Activated CD8-positive, alpha-beta T cell treated with anti-CD3 and anti-CD28 coated beads, Interleukin-2, amount 10 ng/mL, durations not matched to agents 7 days and 5 days (primary cell): ENCODE data around the gene YARS1. TPM values are rescaled to one million over a fixed set of nuclear protein-coding genes. Genes with fewer than 3 reads are reported as not detected.
"Not testable (repeated sequence)": the region's sequence is repeated elsewhere in the genome, so short reads cannot be mapped to it uniquely, and the experiment has no call there.

Experiments
- ATAC-seq: fragments of 150-1000 bp; cut with Tn5 transposase; one replicate; pipeline ENCODE4 v1.10.0; 2021; ENCODE audit warnings: moderate library complexity
- CTCF ChIA-PET: fragments of 350-600 bp; sonication (Branson Sonifier 250); formaldehyde crosslinking; loops from one replicate; lab custom pipeline; 2021; ENCODE audit warnings: antibody characterized with exemption; lab: Charles Lee
- POLR2A ChIA-PET: fragments of 350-600 bp; sonication (Branson Sonifier 250); formaldehyde crosslinking; loops from one replicate; lab custom pipeline; 2021; ENCODE audit warnings: antibody characterized with exemption; lab: Charles Lee
- DNase-seq: peaks from one replicate; pipeline ENCODE4 v3.0.0-alpha.2; 2020
- H3K27ac Mint-ChIP-seq: one replicate; pipeline ENCODE4 v1.8.0; 2021; ENCODE audit warnings: mild to moderate bottlenecking, mixed read lengths
- H3K27me3 Mint-ChIP-seq: one replicate; pipeline ENCODE4 v1.8.0; 2021; ENCODE audit warnings: low read depth, mixed read lengths
- H3K36me3 Mint-ChIP-seq: one replicate; pipeline ENCODE4 v1.8.0; 2021; ENCODE audit warnings: low read depth, mixed read lengths
- H3K4me1 Mint-ChIP-seq: one replicate; pipeline ENCODE4 v1.8.0; 2021; ENCODE audit warnings: low read depth, mixed read lengths
- H3K4me3 Mint-ChIP-seq: one replicate; pipeline ENCODE4 v1.8.0; 2021; ENCODE audit warnings: mild to moderate bottlenecking, mixed read lengths
- H3K9me3 Mint-ChIP-seq: one replicate; pipeline ENCODE4 v1.8.0; 2022; ENCODE audit warnings: mixed read lengths; ENCODE audit not compliant: insufficient read depth
- total RNA-seq, 2 experiments: library from RNA; stranded (reverse); gene quantifications; one replicate each; pipeline ENCODE4 v1.2.3, GENCODE V29; 2021

YARS1 gene
- total RNA-seq, 2 experiments from 2014 or later: 175 to 189 TPM

DNA sequence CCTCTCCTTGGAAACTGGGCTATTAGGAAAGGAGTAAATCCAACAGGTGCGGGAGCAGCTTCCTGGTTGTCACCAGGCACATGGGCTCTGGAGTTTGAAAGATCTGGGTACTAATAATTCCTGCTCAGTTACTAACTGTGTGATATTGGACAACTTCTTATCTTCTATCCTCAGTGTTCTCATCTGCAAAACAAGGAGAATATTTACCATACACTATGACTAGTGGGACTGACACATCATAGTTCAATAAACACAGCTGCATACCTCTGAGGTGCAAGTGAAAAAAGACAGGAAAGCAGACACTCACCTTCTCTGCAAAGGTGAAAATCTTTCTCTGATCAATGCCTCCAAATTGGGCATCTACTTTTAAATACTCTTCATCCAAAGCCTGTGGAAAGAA lies 19.7 kb downstream of the YARS1 start:
- no peak for ATAC-seq

DNA sequence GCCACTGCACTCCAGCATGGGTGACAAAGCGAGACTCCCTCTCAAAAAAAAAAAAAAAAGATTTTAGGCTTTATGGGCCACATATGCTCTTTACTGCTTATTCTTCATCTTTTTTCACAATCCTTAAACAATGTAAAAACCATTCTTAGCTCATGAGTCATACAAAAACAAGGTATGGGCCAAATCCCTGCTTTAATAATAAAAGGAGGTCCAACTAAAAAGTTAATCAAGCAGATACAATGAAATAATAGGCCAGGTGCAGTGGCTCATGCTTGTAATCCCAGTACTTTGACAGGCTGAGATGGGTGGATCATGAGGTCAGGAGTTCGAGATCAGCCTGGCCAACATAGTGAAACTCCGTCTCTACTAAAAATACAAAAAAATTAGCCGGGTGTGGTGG lies 21.4 kb downstream of the YARS1 start:
- CTCF ChIA-PET, ATAC-seq, H3K27me3 Mint-ChIP-seq, H3K27ac Mint-ChIP-seq, DNase-seq, H3K9me3 Mint-ChIP-seq, H3K4me3 Mint-ChIP-seq: not testable (repeated sequence)
- Mint-ChIP-seq H3K4me1 (peaks cover 48% of the 10 kb centered on the region), H3K36me3 (peaks cover 67% of the 10 kb centered on the region)
- POLR2A ChIA-PET: interaction anchor here (0.6 kb wide), 1 partner anchor 34 kb away, joined by 3 read pairs; no protein-coding TSS in a partner anchor

More for the DNA sequence above, 19.7 kb downstream of the YARS1 start:
- POLR2A ChIA-PET: no interaction called here
- no peak overlapping the region for H3K4me3 Mint-ChIP-seq
- H3K27me3 Mint-ChIP-seq: no peaks in the 10 kb centered on the region
- peaks cover 55% of the 10 kb centered on the region for H3K4me1 Mint-ChIP-seq
- CTCF ChIA-PET: no interaction called here
- no peaks in the 10 kb centered on the region for H3K9me3 Mint-ChIP-seq
- peaks cover 64% of the 10 kb centered on the region for H3K36me3 Mint-ChIP-seq
- H3K27ac Mint-ChIP-seq: peak overlapping the region; percentile 66
- DNase-seq: no peak

DNA sequence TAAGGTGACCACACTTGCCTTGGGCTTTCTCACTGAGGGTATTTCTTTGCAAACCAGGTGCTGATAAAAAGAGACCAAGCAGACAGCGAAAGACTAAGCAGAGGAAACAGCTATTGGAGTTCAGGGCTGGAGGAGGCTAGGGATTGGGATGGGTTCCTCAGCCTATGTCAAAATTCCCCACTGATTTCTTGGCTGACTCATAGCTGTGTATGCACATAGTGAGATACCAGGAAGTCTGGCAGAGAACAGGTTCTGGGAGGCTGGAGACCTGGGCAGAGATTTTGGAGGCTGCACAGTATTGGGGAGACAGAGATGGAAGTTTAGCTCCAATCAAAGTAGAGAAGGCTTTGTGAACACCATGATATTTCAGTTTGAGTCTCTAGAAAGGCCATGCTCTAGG lies 25.3 kb downstream of the YARS1 start:
- no peak for ATAC-seq
- peaks cover 46% of the 10 kb centered on the region for H3K36me3 Mint-ChIP-seq
- DNase-seq: no peak
- CTCF ChIA-PET: interaction anchor here (1.1 to 1.7 kb wide), 4 partner anchors 19 to 141 kb away, joined by 3 to 7 read pairs (median 4); no protein-coding TSS in a partner anchor
- H3K9me3 Mint-ChIP-seq: no peaks in the 10 kb centered on the region
- H3K27me3 Mint-ChIP-seq: no peaks in the 10 kb centered on the region
- POLR2A ChIA-PET: no interaction called here
- peaks cover 13% of the 10 kb centered on the region for H3K4me1 Mint-ChIP-seq
- no peak overlapping the region for H3K4me3 Mint-ChIP-seq
- no peak overlapping the region for H3K27ac Mint-ChIP-seq

DNA sequence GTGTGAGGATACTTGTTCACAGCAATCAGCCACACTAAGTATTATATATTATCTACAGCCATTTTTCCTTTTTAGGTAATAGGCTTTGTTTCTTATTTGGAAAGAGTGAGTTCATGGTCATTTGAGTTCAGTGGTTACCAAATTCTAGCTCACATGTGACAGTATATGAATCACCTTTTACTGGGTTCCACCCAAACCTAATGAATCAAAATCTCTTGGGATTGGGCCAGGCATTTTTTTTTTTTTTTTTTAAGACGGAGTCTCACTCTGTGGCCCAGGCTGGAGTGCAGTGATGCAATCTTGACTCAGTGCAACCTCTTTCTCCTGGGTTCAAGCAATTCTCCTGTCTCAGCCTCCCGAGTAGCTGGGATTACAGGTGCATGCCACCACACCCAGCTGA lies 27.8 kb downstream of the YARS1 start:
- POLR2A ChIA-PET: not testable (repeated sequence)
- CTCF ChIA-PET: interaction anchor here (0.6 kb wide), 1 partner anchor 103 kb away, joined by 3 read pairs; no protein-coding TSS in a partner anchor

DNA sequence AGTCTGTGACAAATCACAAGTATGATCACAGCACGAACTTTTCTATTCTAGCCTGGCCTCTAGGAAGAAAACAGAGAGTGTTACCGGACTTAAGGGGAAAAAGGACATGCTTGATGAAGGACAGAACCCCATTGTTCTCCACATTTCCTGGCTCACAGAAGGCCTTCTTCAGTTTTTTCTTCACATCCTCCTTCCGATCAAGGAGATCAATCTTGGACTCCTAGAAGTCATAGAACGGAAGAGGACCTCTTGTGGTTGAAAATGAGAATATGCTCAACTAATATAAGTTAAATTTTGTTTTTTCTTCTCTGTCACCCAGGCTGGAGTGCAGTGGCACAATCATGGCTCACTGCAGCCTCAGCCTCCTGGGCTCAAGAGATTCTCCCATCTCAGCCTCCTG lies 30.3 kb downstream of the YARS1 start:
- peaks cover 53% of the 10 kb centered on the region for H3K36me3 Mint-ChIP-seq
- no peaks in the 10 kb centered on the region for H3K9me3 Mint-ChIP-seq
- H3K4me3 Mint-ChIP-seq: no peak overlapping the region
- DNase-seq: no peak
- H3K27me3 Mint-ChIP-seq: no peaks in the 10 kb centered on the region
- CTCF ChIA-PET: interaction anchor here (0.9 to 2.1 kb wide), 4 partner anchors 9 to 266 kb away, joined by 3 to 7 read pairs (median 6); no protein-coding TSS in a partner anchor
- POLR2A ChIA-PET: interaction anchor here (0.6 kb wide), 1 partner anchor 14 kb away, joined by 3 read pairs; no protein-coding TSS in a partner anchor
- H3K4me1 Mint-ChIP-seq: peaks cover 3% of the 10 kb centered on the region
- H3K27ac Mint-ChIP-seq: no peak overlapping the region
- ATAC-seq: no peak

More for the DNA sequence above, 27.8 kb downstream of the YARS1 start:
- peaks cover 13% of the 10 kb centered on the region for H3K4me1 Mint-ChIP-seq
- DNase-seq, H3K27ac Mint-ChIP-seq, H3K9me3 Mint-ChIP-seq, H3K4me3 Mint-ChIP-seq, ATAC-seq, H3K27me3 Mint-ChIP-seq: not testable (repeated sequence)
- H3K36me3 Mint-ChIP-seq: peaks cover 52% of the 10 kb centered on the region

DNA sequence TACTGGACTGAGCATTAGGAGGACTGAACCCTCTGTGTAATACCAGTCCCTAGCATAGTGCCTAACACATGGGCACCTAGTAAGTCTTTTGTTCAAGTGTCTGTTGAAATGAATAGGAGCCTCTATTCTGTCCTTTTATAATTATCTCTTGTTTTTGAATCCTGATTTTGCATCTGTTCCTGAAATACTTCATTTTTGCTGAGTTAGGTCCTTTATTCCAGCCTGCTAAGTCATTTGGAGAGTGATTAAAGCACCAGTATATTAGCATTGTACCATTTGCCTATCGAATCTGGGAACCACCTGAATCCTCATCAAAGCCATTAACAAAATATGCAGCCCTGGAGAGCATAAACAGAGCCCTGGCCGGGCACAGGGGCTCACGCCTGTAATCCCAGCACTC lies 32.3 kb downstream of the YARS1 start:
- H3K27me3 Mint-ChIP-seq: no peaks in the 10 kb centered on the region
- H3K9me3 Mint-ChIP-seq: no peaks in the 10 kb centered on the region
- ATAC-seq (no peak), DNase-seq (no peak)
- H3K4me3 Mint-ChIP-seq: no peak overlapping the region
- H3K27ac Mint-ChIP-seq: no peak overlapping the region
- ChIA-PET POLR2A (interaction anchor here (0.6 kb wide), 1 partner anchor 48 kb away, joined by 3 read pairs; no protein-coding TSS in a partner anchor), CTCF (interaction anchor here (4.0 kb wide), 1 partner anchor 11 kb away, joined by 21 read pairs; no protein-coding TSS in a partner anchor)
- no peaks in the 10 kb centered on the region for H3K4me1 Mint-ChIP-seq
- peaks cover 57% of the 10 kb centered on the region for H3K36me3 Mint-ChIP-seq

DNA sequence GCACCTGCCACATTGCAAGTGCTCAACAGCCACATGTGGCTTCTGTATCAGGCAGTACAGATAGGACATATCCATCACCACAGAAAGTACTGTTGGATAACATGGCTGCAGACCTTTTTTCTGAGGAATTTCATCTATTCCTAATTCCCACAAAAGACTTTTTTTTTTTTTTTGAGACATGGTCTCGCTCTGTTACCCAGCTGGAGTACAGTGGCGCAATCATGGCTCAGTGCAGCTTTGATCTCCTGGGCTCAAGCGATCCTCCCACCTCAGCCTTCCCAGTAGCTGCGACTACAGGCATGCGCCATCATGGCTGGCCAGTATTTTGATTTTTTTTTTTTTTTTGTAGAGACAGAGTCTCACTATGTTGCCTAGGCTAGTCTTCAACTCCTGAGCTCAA lies 33.3 kb downstream of the YARS1 start:
- Mint-ChIP-seq H3K9me3 (no peaks in the 10 kb centered on the region), H3K27me3 (no peaks in the 10 kb centered on the region), H3K4me3 (no peak overlapping the region), H3K4me1 (no peaks in the 10 kb centered on the region), H3K27ac (no peak overlapping the region), H3K36me3 (peaks cover 65% of the 10 kb centered on the region)
- POLR2A ChIA-PET: interaction anchor here (1.3 kb wide), 1 partner anchor 10 kb away, joined by 4 read pairs; no protein-coding TSS in a partner anchor
- ATAC-seq (no peak), DNase-seq (no peak)
- CTCF ChIA-PET: interaction anchor here (0.9 to 4.0 kb wide), 5 partner anchors 11 to 308 kb away, joined by 3 to 21 read pairs (median 6); no protein-coding TSS in a partner anchor

DNA sequence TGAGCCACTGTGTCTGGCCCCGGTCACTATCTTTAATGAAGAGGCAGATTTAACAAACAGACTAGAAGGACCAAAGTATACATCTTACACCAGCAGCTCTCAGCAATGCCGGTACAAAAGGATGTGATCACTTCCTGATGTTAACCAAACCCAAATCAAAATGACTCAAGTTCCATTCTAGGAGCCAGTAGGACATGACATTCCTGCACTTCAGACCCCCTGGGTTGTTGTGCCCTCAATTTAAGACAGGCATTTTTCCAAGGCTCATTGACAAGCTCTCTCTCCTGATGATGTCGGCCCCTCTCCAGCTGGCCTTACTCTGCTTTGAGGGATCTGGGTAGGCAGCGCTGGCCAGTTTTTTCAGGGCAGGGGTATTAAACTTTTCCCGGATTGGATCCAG lies 35.1 kb downstream of the YARS1 start:
- Mint-ChIP-seq H3K4me3 (no peak overlapping the region), H3K27me3 (no peaks in the 10 kb centered on the region), H3K36me3 (peaks cover 68% of the 10 kb centered on the region), H3K9me3 (no peaks in the 10 kb centered on the region), H3K27ac (no peak overlapping the region), H3K4me1 (no peaks in the 10 kb centered on the region)
- ChIA-PET POLR2A (interaction anchor here (0.6 kb wide), 1 partner anchor 383 kb away, joined by 5 read pairs; no protein-coding TSS in a partner anchor), CTCF (interaction anchor here (2.2 to 4.0 kb wide), 3 partner anchors 9 to 262 kb away, joined by 6 to 21 read pairs (median 9); no protein-coding TSS in a partner anchor)
- DNase-seq (no peak), ATAC-seq (no peak)

DNA sequence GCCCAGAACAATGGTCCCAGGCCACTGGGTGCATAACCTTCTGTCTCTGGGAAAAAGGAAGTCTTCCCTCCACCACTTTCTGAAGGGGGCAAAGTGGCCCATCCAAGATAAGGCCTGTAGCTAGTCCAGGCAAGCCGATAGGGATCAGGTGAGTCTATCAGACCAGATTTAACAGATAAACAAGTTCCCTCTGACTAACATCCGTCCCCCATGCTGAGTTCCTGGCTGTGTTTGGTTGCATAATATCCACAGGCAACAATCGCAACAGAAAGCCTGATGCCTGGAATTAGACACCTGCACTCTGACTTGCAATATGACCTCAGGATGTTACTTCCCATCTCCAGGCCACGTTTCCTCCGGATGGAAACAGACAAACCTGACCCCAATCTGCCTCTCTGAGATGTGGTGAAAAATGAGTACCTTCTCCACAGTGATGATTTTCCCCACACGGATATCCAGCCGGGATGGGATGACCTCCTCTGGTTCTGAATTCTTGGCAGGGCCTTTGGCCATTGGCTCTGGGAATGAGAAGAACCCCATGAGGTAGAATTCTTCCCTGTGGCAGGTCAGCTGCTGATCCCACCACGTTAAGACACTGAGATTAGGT lies 36.4 kb downstream of the YARS1 start:
- Mint-ChIP-seq H3K27me3 (no peaks in the 10 kb centered on the region), H3K4me1 (peaks cover 2% of the 10 kb centered on the region), H3K36me3 (peaks cover 65% of the 10 kb centered on the region), H3K27ac (no peak overlapping the region), H3K4me3 (no peak overlapping the region), H3K9me3 (no peaks in the 10 kb centered on the region)
- ChIA-PET CTCF (interaction anchor here (4.0 kb wide), 1 partner anchor 7 kb away, joined by 21 read pairs; no protein-coding TSS in a partner anchor), POLR2A (no interaction called here)
- no peak for ATAC-seq
- no peak for DNase-seq

DNA sequence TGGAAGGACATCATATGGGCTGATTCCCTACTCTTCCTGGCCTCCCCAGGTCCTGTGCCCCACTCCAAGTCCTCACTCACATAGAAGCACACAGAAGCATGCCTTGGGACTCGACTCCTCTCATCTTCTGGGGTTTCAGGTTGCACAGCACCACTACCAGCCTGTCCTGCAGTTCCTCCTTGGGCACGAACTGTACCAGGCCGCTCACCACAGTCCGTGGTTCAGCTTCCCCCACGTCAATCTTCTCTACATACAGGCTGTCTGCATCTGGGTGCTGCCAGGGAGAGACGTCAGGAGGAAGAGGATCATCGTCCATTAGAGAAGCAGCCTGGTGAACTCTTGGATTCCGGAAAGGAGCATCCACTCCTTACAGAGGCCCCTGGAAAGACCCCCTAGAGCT lies 37.2 kb downstream of the YARS1 start:
- Mint-ChIP-seq H3K27me3 (no peaks in the 10 kb centered on the region), H3K9me3 (no peaks in the 10 kb centered on the region), H3K27ac (peak overlapping the region; percentile 35), H3K4me1 (peaks cover 9% of the 10 kb centered on the region), H3K36me3 (peaks cover 68% of the 10 kb centered on the region), H3K4me3 (no peak overlapping the region)
- ChIA-PET CTCF (no interaction called here), POLR2A (interaction anchor here (0.7 kb wide), 1 partner anchor 78 kb away, joined by 4 read pairs; no protein-coding TSS in a partner anchor)
- ATAC-seq (no peak), DNase-seq (no peak)

DNA sequence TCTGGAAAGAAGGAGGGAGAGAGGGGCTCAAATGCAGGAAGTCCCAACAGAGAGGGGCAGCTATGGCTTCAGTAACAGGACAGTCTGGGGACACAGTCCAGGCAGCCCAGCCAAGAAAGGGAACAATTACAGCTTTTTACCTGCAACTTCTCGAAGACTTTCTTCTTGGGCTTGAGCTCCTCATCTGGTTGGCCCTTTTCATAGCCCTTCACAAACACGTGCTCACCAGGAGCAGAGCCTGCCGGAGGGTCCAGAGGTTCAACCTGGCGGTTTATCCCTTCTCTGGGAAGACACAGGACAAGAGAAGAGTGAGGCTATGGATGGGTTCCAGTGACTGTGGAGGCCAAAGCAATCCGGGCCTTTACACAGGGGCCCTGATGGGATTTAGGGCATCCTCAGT lies 37.9 kb downstream of the YARS1 start:
- no peak for DNase-seq
- ATAC-seq: no peak
- ChIA-PET CTCF (interaction anchor here (1.1 kb wide), 1 partner anchor 67 kb away, joined by 5 read pairs; no protein-coding TSS in a partner anchor), POLR2A (interaction anchor here (1.0 kb wide), 1 partner anchor 45 kb away, joined by 3 read pairs; no protein-coding TSS in a partner anchor)
- peaks cover 64% of the 10 kb centered on the region for H3K36me3 Mint-ChIP-seq
- peaks cover 15% of the 10 kb centered on the region for H3K4me1 Mint-ChIP-seq
- no peak overlapping the region for H3K4me3 Mint-ChIP-seq
- no peak overlapping the region for H3K27ac Mint-ChIP-seq
- no peaks in the 10 kb centered on the region for H3K9me3 Mint-ChIP-seq
- no peaks in the 10 kb centered on the region for H3K27me3 Mint-ChIP-seq
